UCSD-AML1 (cell line): ENCODE measurements around the gene TGIF2LX.
"Not testable (repeated sequence)": the region's sequence is repeated elsewhere in the genome, so short reads cannot be mapped to it uniquely, and the experiment has no call there.

Experiments used
- DNase-seq: peaks from one replicate; lab custom pipeline; 2025; ENCODE audit not compliant: unreplicated experiment; lab: John Stamatoyannopoulos, UW

Gene TGIF2LX

GRCh38 chrX:89921665-89922064, at the start of gene TGIF2LX:
Gene TGIF2LX (plus strand): TSS chrX:89921908. CDS start chrX:89922086, 178 bp downstream.
- DNase-seq, result not testable (repeated sequence)

DNA sequence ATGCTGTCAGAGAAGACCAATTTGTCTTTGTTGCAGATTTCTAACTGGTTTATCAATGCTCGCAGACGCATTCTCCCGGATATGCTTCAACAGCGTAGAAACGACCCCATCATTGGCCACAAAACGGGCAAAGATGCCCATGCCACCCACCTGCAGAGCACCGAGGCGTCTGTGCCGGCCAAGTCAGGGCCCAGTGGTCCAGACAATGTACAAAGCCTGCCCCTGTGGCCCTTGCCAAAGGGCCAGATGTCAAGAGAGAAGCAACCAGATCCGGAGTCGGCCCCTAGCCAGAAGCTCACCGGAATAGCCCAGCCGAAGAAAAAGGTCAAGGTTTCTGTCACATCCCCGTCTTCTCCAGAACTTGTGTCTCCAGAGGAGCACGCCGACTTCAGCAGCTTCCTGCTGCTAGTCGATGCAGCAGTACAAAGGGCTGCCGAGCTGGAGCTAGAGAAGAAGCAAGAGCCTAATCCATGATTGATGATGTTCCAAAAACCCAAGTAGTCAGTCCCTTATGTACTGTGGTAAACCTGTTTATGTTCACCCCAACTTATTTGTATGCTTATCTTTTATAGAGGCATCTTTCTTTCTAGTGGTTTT, 728 bp downstream of the TGIF2LX start:
- DNase-seq, result not testable (repeated sequence)

- DNase-seq, result not testable (repeated sequence)
Measured at GRCh38 chrX:89943077-89943476, 21.4 kb downstream of the TGIF2LX start.

DNA sequence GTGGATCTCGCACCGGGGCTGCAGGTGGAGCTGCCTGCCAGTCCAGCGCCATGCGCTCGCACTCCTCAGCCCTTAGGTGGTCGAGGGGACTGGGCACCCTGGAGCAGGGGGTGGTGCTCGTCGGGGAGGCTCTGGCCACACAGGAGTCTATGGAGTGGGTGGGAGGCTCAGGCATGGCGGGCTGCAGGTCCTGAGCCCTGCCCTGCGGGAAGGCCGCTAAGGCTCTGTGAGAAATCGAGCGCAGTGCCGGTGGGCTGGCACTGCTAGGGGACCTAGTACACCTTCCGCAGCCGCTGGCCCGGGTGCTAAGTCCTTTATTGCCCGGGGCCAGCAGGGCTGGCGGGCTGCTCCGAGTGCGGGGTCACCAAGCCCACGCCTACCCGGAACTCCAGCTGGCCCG, 43.9 kb downstream of the TGIF2LX start:
- not testable (repeated sequence) for DNase-seq
